ENCODE measurements around the gene CCDC69.

Gene CCDC69

GRCh38 chr5:151164687-151165392 lies 59.1 kb downstream of the CCDC69 start:
- DNase-seq (ENCODE audit: low read depth) = peak; percentile 72

- DNase-seq (ENCODE audit: low read depth) = no peak
Measured at GRCh38 chr5:151162776-151163175, 61.1 kb downstream of the CCDC69 start.

- DNase-seq (ENCODE audit: low read depth) = no peak
Measured at GRCh38 chr5:151159649-151160373, 64.1 kb downstream of the CCDC69 start.

GRCh38 chr5:151158287-151158661 lies 65.6 kb downstream of the CCDC69 start:
- DNase-seq (ENCODE audit: low read depth) = no peak

GRCh38 chr5:151157426-151158286 lies 66.2 kb downstream of the CCDC69 start, which contains the start of gene ANXA6:
Gene ANXA6 (minus strand): TSS chr5:151157779. CDS start chr5:151147901, 9,878 bp downstream.
- peak; percentile 52 for DNase-seq (ENCODE audit: low read depth)

GRCh38 chr5:151156507-151157420 lies 67.1 kb downstream of the CCDC69 start:
- no peak for DNase-seq (ENCODE audit: low read depth)

- peak; percentile 41 for DNase-seq (ENCODE audit: low read depth)
Measured at GRCh38 chr5:151155775-151156506, 68.0 kb downstream of the CCDC69 start.

GRCh38 chr5:151154931-151155774 lies 68.7 kb downstream of the CCDC69 start:
- no peak for DNase-seq (ENCODE audit: low read depth)

GRCh38 chr5:151153766-151154272 lies 70.1 kb downstream of the CCDC69 start:
- DNase-seq (ENCODE audit: low read depth) = no peak

GRCh38 chr5:151153300-151153699 lies 70.6 kb downstream of the CCDC69 start:
- no peak for DNase-seq (ENCODE audit: low read depth)

GRCh38 chr5:151151793-151152192 lies 72.1 kb downstream of the CCDC69 start:
- no peak for DNase-seq (ENCODE audit: low read depth)

GRCh38 chr5:151151263-151151660 lies 72.6 kb downstream of the CCDC69 start:
- no peak for DNase-seq (ENCODE audit: low read depth)

- DNase-seq (ENCODE audit: low read depth) = peak; percentile 63
Measured at GRCh38 chr5:151150471-151151262, 73.2 kb downstream of the CCDC69 start.

GRCh38 chr5:151148583-151148982 lies 75.3 kb downstream of the CCDC69 start:
- no peak for DNase-seq (ENCODE audit: low read depth)

GRCh38 chr5:151147033-151147432 lies 76.9 kb downstream of the CCDC69 start:
- no peak for DNase-seq (ENCODE audit: low read depth)

GRCh38 chr5:151146061-151146460 lies 77.8 kb downstream of the CCDC69 start:
- no peak for DNase-seq (ENCODE audit: low read depth)

- DNase-seq (ENCODE audit: low read depth) = no peak
Measured at GRCh38 chr5:151144922-151145321, 79.0 kb downstream of the CCDC69 start.

GRCh38 chr5:151144275-151144674 lies 79.6 kb downstream of the CCDC69 start:
- no peak for DNase-seq (ENCODE audit: low read depth)

- DNase-seq (ENCODE audit: low read depth) = no peak
Measured at GRCh38 chr5:151143645-151144044, 80.2 kb downstream of the CCDC69 start.

Measured in fibroblast of the conjunctiva (primary cell).